ENCODE data around the gene PTBP3.

PTBP3 gene

GRCh38 chr9:112348257-112349007 is 15.0 kb upstream of the PTBP3 start:
- ChIA-PET CTCF (no interaction called here), POLR2A (interaction anchor here (1.5 kb wide), 1 partner anchor 15 kb away, joined by 4 read pairs; the partner anchor contains the start of gene PTBP3)
- no peak for DNase-seq (ENCODE audit: extremely low spot score)
- no peak for TF ChIP-seq CTBP1 (IDR thresholded peaks at IDR 0.05; ENCODE audit: borderline replicate concordance)
- TF ChIP-seq L3MBTL2 (conservative IDR thresholded peaks at IDR 0.05) = no peak
- no peak for TF ChIP-seq FOXA1 (IDR thresholded peaks at IDR 0.05)

GRCh38 chr9:112341730-112342129 is 8.3 kb upstream of the PTBP3 start:
- TF ChIP-seq ELF4 (IDR thresholded peaks at IDR 0.05) (no peak), SP1 (IDR thresholded peaks at IDR 0.05) (no peak), ZNF384 (IDR thresholded peaks at IDR 0.05) (no peak), NFRKB (IDR thresholded peaks at IDR 0.05) (no peak), ARNT (IDR thresholded peaks at IDR 0.05) (no peak), HDGF (IDR thresholded peaks at IDR 0.05; ENCODE audit: borderline replicate concordance) (no peak), SUZ12 (IDR thresholded peaks at IDR 0.05) (no peak), CTBP1 (IDR thresholded peaks at IDR 0.05; ENCODE audit: borderline replicate concordance) (no peak), LEF1 (IDR thresholded peaks at IDR 0.05; ENCODE audit: borderline replicate concordance) (no peak), BHLHE40 (IDR thresholded peaks at IDR 0.05; ENCODE audit: borderline replicate concordance) (no peak)
- ChIA-PET POLR2A (no interaction called here), CTCF (no interaction called here)
- DNase-seq (ENCODE audit: extremely low spot score) = no peak

GRCh38 chr9:112339886-112340285 is 6.5 kb upstream of the PTBP3 start:
- no peak for TF ChIP-seq SUZ12 (IDR thresholded peaks at IDR 0.05)
- TF ChIP-seq BHLHE40 (IDR thresholded peaks at IDR 0.05; ENCODE audit: borderline replicate concordance) = no peak
- ChIA-PET CTCF (no interaction called here), POLR2A (no interaction called here)
- DNase-seq (ENCODE audit: extremely low spot score) = no peak

- CTCF ChIA-PET = no interaction called here
- no peak for DNase-seq (ENCODE audit: extremely low spot score)
- POLR2A ChIA-PET = no interaction called here
- TF ChIP-seq ELF4 (IDR thresholded peaks at IDR 0.05) (no peak), CTBP1 (IDR thresholded peaks at IDR 0.05; ENCODE audit: borderline replicate concordance) (no peak), NFRKB (IDR thresholded peaks at IDR 0.05) (no peak), FOXA1 (IDR thresholded peaks at IDR 0.05) (no peak), TARDBP (IDR thresholded peaks at IDR 0.05) (no peak), PKNOX1 (IDR thresholded peaks at IDR 0.05) (peak; percentile 13; the same call in 1 of the 2 replicates), SUZ12 (IDR thresholded peaks at IDR 0.05) (no peak)
Measured at GRCh38 chr9:112338561-112338960, 5.1 kb upstream of the PTBP3 start.

GRCh38 chr9:112337547-112337946 is 4.1 kb upstream of the PTBP3 start:
- TF ChIP-seq CTBP1 (IDR thresholded peaks at IDR 0.05; ENCODE audit: borderline replicate concordance) = no peak
- TF ChIP-seq TARDBP (IDR thresholded peaks at IDR 0.05) = no peak
- TF ChIP-seq FOXM1 (IDR thresholded peaks at IDR 0.05; ENCODE audit: borderline replicate concordance) = no peak
- TF ChIP-seq SUZ12 (IDR thresholded peaks at IDR 0.05) = no peak
- TF ChIP-seq ZNF384 (IDR thresholded peaks at IDR 0.05) = no peak
- no peak for TF ChIP-seq HDGF (IDR thresholded peaks at IDR 0.05; ENCODE audit: borderline replicate concordance)
- TF ChIP-seq NFRKB (IDR thresholded peaks at IDR 0.05) = no peak
- TF ChIP-seq L3MBTL2 (conservative IDR thresholded peaks at IDR 0.05) = no peak
- no peak for TF ChIP-seq ARNT (IDR thresholded peaks at IDR 0.05)
- no peak for TF ChIP-seq PKNOX1 (IDR thresholded peaks at IDR 0.05)
- TF ChIP-seq BHLHE40 (IDR thresholded peaks at IDR 0.05; ENCODE audit: borderline replicate concordance) = no peak
- ChIA-PET CTCF (no interaction called here), POLR2A (no interaction called here)
- DNase-seq (ENCODE audit: extremely low spot score) = no peak

- no peak for DNase-seq (ENCODE audit: extremely low spot score)
- CTCF ChIA-PET = no interaction called here
- POLR2A ChIA-PET = no interaction called here
- TF ChIP-seq SP1 (IDR thresholded peaks at IDR 0.05) (no peak), ELF4 (IDR thresholded peaks at IDR 0.05) (no peak), ZNF384 (IDR thresholded peaks at IDR 0.05) (no peak), FOXK2 (IDR thresholded peaks at IDR 0.05) (no peak), CTBP1 (IDR thresholded peaks at IDR 0.05; ENCODE audit: borderline replicate concordance) (no peak), LEF1 (IDR thresholded peaks at IDR 0.05; ENCODE audit: borderline replicate concordance) (no peak), NFRKB (IDR thresholded peaks at IDR 0.05) (no peak), BHLHE40 (IDR thresholded peaks at IDR 0.05; ENCODE audit: borderline replicate concordance) (no peak), FOXM1 (IDR thresholded peaks at IDR 0.05; ENCODE audit: borderline replicate concordance) (no peak), FOXA1 (IDR thresholded peaks at IDR 0.05) (no peak), PKNOX1 (IDR thresholded peaks at IDR 0.05) (no peak), SUZ12 (IDR thresholded peaks at IDR 0.05) (no peak), ARNT (IDR thresholded peaks at IDR 0.05) (no peak), L3MBTL2 (conservative IDR thresholded peaks at IDR 0.05) (no peak), HDGF (IDR thresholded peaks at IDR 0.05; ENCODE audit: borderline replicate concordance) (no peak), TARDBP (IDR thresholded peaks at IDR 0.05) (no peak)
Measured at GRCh38 chr9:112334432-112334841, 1.0 kb upstream of the PTBP3 start.

All from HEK293T (cell line).